ENCODE results near the gene EPB41L2. TPM values are rescaled to one million over a fixed set of nuclear protein-coding genes. Genes with fewer than 3 reads are reported as not detected.
"Not testable (repeated sequence)": the region's sequence is repeated elsewhere in the genome, so short reads cannot be mapped to it uniquely, and the experiment has no call there.

EPB41L2 gene
- total RNA-seq, 2 experiments from 2014 or later: 9.5 to 12.3 TPM

- ATAC-seq (ENCODE audit: poor library complexity): no peak
- DNase-seq: no peak
- Mint-ChIP-seq H3K9me3 (no peaks in the 10 kb centered on the region), H3K36me3 (ENCODE audit: low read depth) (no peaks in the 10 kb centered on the region), H3K27ac (no peak overlapping the region), H3K4me3 (no peak overlapping the region), H3K4me1 (ENCODE audit: low read depth) (no peaks in the 10 kb centered on the region), H3K27me3 (no peaks in the 10 kb centered on the region)
- TF ChIP-seq CTCF (IDR thresholded peaks at IDR 0.05): no peak
- ChIA-PET POLR2A (no interaction called here), CTCF (no interaction called here)
- no peaks in the 10 kb centered on the region for H3K27me3 ChIP-seq (ENCODE audit: control insufficient read depth in 1 of 2, insufficient read depth in 2 of 2, low read length in 2 of 2)
- H3K9me3 ChIP-seq (ENCODE audit: control insufficient read depth in 1 of 2, insufficient read depth in 1 of 2, low read length in 2 of 2): peaks cover 0 to 5% of the 10 kb centered on the region in 2 experiments
- no peak overlapping the region for H3K4me3 ChIP-seq (ENCODE audit: low read length)
- H3K36me3 ChIP-seq (ENCODE audit: insufficient read depth, low read length): no peaks in the 10 kb centered on the region
- no peak overlapping the region for H3K27ac ChIP-seq (ENCODE audit: low read depth in 1 of 2, low read length in 2 of 2)
- H3K4me1 ChIP-seq (ENCODE audit: insufficient read depth, low read length): no peaks in the 10 kb centered on the region
- intact Hi-C loops (cut with DNase I, micrococcal nuclease): no loop called here
These were observed 68.5 kb downstream of the EPB41L2 start for GRCh38 chr6:130994319-130995097.

- ChIA-PET POLR2A (no interaction called here), CTCF (no interaction called here)
- Histone ChIP-seq H3K27ac (ENCODE audit: low read depth in 1 of 2, low read length in 2 of 2) (no peak overlapping the region), H3K27me3 (ENCODE audit: control insufficient read depth in 1 of 2, insufficient read depth in 2 of 2, low read length in 2 of 2) (no peaks in the 10 kb centered on the region), H3K4me3 (ENCODE audit: low read length) (no peak overlapping the region), H3K4me1 (ENCODE audit: insufficient read depth, low read length) (no peaks in the 10 kb centered on the region), H3K36me3 (ENCODE audit: insufficient read depth, low read length) (no peaks in the 10 kb centered on the region), H3K9me3 (ENCODE audit: control insufficient read depth in 1 of 2, insufficient read depth in 1 of 2, low read length in 2 of 2) (peaks cover 0 to 5% of the 10 kb centered on the region in 2 experiments)
- no peak overlapping the region for H3K27ac Mint-ChIP-seq
- no peaks in the 10 kb centered on the region for H3K9me3 Mint-ChIP-seq
- no peaks in the 10 kb centered on the region for H3K4me1 Mint-ChIP-seq (ENCODE audit: low read depth)
- H3K27me3 Mint-ChIP-seq: no peaks in the 10 kb centered on the region
- H3K4me3 Mint-ChIP-seq: no peak overlapping the region
- ATAC-seq (ENCODE audit: poor library complexity): no peak
- DNase-seq: no peak
- no peaks in the 10 kb centered on the region for H3K36me3 Mint-ChIP-seq (ENCODE audit: low read depth)
- intact Hi-C loops (cut with DNase I, micrococcal nuclease): no loop called here
- TF ChIP-seq CTCF (IDR thresholded peaks at IDR 0.05): no peak
These were observed 69.7 kb downstream of the EPB41L2 start for GRCh38 chr6:130993292-130993765.

GRCh38 chr6:130991422-130992137 is 71.5 kb downstream of the EPB41L2 start:
- intact Hi-C loops (cut with DNase I, micrococcal nuclease): no loop called here
- peaks cover 0 to 5% of the 10 kb centered on the region in 2 experiments for H3K9me3 ChIP-seq (ENCODE audit: control insufficient read depth in 1 of 2, insufficient read depth in 1 of 2, low read length in 2 of 2)
- H3K4me1 Mint-ChIP-seq (ENCODE audit: low read depth): no peaks in the 10 kb centered on the region

GRCh38 chr6:130987539-130987938 is 75.5 kb downstream of the EPB41L2 start:
- H3K4me1 ChIP-seq (ENCODE audit: insufficient read depth, low read length); H3K36me3 Mint-ChIP-seq (ENCODE audit: low read depth); intact Hi-C loops (cut with DNase I, micrococcal nuclease); H3K27ac Mint-ChIP-seq; DNase-seq; H3K27ac ChIP-seq (ENCODE audit: low read depth in 1 of 2, low read length in 2 of 2); H3K27me3 Mint-ChIP-seq; CTCF ChIA-PET; H3K27me3 ChIP-seq (ENCODE audit: control insufficient read depth in 1 of 2, insufficient read depth in 2 of 2, low read length in 2 of 2); ATAC-seq (ENCODE audit: poor library complexity); H3K9me3 Mint-ChIP-seq; H3K4me1 Mint-ChIP-seq (ENCODE audit: low read depth); H3K4me3 Mint-ChIP-seq; H3K36me3 ChIP-seq (ENCODE audit: insufficient read depth, low read length); H3K9me3 ChIP-seq (ENCODE audit: control insufficient read depth in 1 of 2, insufficient read depth in 1 of 2, low read length in 2 of 2); POLR2A ChIA-PET; H3K4me3 ChIP-seq (ENCODE audit: low read length): not testable (repeated sequence)

More at GRCh38 chr6:130991422-130992137, 71.5 kb downstream of the EPB41L2 start:
- no peaks in the 10 kb centered on the region for H3K27me3 ChIP-seq (ENCODE audit: control insufficient read depth in 1 of 2, insufficient read depth in 2 of 2, low read length in 2 of 2)
- CTCF ChIA-PET: no interaction called here
- POLR2A ChIA-PET: no interaction called here
- H3K36me3 ChIP-seq (ENCODE audit: insufficient read depth, low read length): no peaks in the 10 kb centered on the region
- no peak for TF ChIP-seq CTCF (IDR thresholded peaks at IDR 0.05)
- H3K27ac ChIP-seq (ENCODE audit: low read depth in 1 of 2, low read length in 2 of 2): no peak overlapping the region
- ATAC-seq (ENCODE audit: poor library complexity): no peak
- Mint-ChIP-seq H3K27ac (no peak overlapping the region), H3K9me3 (no peaks in the 10 kb centered on the region), H3K4me3 (no peak overlapping the region), H3K36me3 (ENCODE audit: low read depth) (no peaks in the 10 kb centered on the region), H3K27me3 (no peaks in the 10 kb centered on the region)
- no peaks in the 10 kb centered on the region for H3K4me1 ChIP-seq (ENCODE audit: insufficient read depth, low read length)
- no peak overlapping the region for H3K4me3 ChIP-seq (ENCODE audit: low read length)
- no peak for DNase-seq

Data from CD4-positive, alpha-beta T cell (primary cell).